ENCODE results near the gene SPATA25.
"Not testable (repeated sequence)": the region's sequence is repeated elsewhere in the genome, so short reads cannot be mapped to it uniquely, and the experiment has no call there.

SPATA25 gene

DNA sequence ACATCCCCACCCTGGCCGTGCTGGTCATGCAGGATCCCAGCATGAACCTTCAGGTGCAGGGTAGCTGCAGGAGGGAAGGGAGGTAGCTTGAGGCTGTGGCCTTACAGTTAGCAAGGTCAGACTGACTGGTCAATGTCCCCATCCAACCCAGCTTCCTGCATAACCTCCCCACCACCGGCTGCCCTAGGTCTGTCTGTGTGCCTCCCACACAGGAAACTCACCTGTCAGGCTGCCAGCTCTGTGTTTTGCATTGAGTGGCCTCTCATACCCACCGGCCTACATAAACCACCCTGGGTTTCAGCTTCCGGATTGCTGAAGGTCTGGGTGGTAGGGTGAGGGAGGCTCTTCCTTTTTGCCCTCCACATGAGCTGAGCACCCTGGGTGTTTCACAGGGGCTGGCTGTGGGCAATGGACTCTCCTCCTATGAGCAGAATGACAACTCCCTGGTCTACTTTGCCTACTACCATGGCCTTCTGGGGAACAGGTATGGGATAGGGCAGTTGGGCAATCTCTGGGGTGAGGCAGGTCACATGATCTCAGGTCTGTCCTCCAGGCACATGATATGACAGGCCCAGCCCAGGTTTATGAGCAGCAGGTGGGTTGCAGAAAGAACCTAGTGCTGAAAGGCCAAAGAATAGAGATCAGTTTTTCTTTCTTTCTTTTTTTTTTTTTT lies 5.5 kb upstream of the SPATA25 start:
- DNase-seq = no peak

DNA sequence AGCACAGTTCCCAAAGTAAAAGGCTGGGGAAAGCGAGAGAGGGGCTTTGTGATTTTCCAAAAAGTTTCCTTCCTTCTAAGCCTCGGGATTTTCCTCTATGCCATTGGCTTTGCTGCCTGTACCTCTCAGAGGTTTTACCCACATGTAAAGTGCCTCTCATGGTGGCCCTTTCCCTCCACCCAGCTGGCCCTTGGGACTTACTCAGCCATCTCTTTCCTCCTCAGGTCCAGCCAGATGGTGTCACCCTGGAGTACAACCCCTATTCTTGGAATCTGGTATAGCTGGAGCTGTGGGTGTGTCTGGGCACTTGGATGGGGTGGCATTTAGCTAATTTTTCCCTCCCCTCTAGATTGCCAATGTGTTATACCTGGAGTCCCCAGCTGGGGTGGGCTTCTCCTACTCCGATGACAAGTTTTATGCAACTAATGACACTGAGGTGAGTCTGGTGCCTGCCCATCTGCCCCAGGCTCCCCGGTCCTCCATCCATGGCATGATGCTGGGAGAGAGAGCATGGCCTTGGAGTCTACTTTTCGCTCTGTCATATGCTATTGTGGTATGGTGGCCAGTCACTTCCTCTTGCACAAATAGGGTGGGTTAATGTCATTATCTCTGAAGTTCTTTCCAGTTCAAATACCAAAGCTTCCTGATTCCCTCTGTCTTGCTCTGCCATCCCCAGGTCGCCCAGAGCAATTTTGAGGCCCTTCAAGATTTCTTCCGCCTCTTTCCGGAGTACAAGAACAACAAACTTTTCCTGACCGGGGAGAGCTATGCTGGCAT lies 4.8 kb upstream of the SPATA25 start:
- DNase-seq = peak; percentile 51

DNA sequence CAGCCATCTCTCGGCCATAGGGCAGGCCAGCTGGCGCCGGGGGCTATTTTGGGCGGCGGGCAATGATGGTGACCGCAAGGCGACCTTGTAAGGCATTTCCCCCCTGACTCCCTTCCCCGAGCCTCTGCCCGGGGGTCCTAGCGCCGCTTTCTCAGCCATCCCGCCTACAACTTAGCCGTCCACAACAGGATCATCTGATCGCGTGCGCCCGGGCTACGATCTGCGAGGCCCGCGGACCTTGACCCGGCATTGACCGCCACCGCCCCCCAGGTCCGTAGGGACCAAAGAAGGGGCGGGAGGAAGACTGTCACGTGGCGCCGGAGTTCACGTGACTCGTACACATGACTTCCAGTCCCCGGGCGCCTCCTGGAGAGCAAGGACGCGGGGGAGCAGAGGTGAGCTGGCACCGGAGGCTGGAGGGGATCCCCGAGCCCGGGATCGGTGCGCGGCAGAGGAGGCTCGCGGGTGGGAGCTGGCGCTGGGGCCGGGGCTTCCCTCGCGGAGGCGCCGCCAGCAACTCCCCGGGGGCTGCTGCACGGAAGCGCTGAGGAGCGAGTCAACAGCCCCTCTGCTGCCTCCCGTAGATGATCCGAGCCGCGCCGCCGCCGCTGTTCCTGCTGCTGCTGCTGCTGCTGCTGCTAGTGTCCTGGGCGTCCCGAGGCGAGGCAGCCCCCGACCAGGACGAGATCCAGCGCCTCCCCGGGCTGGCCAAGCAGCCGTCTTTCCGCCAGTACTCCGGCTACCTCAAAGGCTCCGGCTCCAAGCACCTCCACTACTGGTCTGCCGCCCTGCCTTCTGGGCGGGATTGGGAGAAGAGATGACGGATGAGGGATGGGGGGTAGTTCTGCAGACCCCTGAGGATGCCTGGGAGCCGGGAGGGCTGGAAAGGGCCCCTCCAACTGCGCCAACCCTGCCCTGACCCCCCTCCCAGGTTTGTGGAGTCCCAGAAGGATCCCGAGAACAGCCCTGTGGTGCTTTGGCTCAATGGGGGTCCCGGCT lies 3.9 kb upstream of the SPATA25 start, which contains the start of the genes CTSA and NEURL2:
Gene CTSA, plus strand, starts transcription at position 351 of the 999 bp plus-strand sequence. Its CDS starts 234 bp downstream, at position 585.
Gene NEURL2, minus strand, starts transcription at position 224 of the 999 bp plus-strand sequence. Its CDS starts 217 bp downstream, at position 7.
- DNase-seq = peak; percentile 90

DNA sequence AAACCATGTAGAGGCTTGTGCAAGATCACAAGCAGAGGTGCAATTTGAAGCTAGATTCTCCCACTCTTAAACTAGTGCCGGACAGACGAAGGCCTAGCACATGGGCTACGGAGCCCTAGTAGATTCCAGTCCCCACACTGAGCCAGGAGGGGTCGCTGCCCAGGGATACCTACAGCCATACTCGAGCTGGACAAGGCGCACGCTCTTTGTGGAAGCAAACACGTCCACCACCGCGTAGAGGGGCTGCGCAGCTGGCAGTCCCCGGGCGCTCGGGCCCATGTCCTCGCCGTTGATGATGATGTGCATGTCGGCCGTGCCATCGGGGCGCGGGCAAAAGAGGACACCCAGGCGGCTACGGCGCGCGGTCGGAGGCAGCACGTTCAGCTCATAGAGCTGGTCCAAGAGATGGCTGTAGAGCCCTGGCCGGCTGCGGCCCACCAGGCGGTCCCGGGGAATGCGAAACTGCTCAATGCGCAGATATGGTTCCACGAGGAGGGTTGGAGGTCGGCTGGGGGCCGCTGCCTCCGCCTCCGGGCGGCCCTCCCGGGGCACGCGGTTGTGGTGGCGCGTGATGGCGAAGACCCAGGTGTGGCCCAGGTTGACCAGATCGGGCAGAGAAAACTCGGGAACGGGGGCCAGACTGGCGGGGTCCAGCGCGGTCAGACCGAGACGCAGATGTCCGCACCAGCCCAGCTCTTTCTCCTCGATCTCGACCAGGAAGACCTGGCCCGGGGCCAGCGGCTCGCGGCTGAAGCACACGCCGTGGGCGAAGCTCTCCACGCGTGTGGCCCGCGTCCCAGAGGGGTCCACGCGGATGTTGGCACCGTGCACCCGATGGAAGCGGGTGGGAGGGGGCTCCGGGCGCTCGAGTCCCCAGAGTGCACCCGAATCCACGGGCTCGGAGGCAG lies 2.9 kb upstream of the SPATA25 start:
- DNase-seq = peak; percentile 84

DNA sequence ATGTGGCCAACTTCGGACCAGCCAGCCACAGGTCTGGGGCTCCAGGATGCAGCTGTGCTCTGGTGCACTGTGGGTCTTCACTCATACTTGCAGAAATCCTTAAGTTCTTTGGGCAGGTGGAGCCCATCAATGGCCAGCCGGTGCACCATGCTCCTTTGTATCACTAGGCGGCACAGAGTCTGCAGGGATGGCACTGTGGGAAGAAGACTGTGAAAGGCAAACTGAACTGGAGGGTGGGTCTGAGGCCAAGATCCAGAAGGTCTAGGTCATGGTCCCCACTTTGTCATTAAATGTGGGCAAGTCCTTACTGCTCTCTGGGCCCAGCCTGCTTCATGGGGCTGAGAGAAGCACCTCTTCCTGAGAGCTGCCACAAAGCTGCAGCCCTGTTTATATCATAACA lies 1.3 kb upstream of the SPATA25 start:
- DNase-seq = no peak

DNA sequence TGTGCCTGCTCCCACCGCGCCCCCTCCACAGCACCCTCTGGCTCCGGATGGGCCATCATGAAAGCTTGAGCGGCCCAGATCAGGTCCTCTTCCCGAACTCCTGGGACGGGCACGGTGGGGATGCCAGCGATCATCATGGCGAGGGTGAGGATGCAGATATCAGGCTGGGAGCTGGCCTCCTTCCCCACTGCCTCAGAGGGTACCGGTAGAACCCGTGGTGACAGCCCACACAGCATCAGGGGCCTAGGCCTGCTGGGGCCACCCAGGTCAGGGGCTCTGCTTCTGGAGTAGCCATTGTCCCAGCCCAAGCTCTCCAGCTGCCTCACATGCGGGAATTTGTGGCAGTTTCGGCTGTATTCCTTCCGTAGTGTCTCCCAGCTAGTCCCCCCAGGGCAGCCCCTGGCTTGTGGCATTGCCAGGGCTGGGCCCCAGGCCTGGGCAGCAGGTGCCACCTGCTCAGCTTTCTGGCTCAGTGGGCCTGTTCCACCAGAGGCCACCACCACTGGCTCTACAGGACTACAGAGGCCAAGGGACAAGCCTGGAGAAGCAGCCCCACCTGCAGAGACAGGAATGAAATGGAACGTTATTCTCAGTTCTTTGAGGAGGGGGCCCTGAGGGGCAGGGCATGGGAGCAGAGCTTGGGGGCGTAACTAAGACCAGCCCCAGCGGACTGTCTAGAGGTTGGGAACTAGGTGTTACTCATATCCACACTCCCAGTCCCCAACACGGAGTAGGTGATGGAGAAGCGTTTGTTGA lies 654 bp downstream of the SPATA25 start:
- DNase-seq = no peak

DNA sequence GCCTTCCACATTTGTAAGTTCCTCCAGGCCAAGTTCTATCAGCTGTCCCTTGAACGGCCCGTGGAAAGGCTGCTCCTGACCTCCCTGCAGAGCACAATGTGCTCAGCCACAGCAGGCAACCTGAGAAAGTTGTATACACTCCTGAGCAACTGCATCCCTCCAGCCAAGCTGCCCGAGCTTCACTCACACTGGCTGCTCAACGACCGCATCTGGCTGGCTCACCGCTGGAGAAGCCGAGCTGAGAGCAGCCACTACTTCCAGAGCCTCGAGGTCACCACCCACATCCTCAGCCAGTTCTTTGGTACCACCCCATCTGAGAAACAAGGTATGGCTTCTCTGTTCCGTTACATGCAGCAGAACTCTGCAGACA lies 4.3 kb downstream of the SPATA25 start:
- no peak for DNase-seq

DNA sequence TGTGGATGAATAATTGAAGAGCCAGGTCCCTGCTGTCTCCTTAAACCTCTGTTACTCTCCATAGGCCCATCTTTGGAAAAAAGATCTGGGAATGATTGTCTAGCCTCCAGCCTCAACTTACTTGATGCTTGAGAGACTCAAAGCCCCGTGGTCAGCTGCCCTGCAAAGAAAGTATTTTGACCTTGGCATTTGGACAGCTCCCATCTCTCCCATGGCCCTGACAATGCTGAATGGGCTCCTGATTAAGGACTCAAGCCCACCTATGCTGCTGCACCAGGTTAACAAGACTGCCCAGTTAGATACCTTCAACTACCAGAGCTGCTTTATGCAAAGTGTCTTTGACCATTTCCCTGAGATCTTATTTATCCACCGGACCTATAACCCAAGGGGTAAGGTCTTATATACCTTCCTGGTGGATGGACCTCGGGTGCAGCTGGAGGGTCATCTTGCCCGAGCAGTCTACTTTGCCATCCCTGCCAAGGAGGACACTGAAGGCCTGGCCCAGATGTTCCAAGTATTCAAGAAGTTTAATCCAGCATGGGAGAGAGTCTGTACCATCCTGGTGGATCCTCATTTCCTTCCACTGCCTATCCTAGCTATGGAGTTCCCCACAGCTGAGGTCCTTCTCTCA lies 4.8 kb downstream of the SPATA25 start:
- no peak for DNase-seq

DNA sequence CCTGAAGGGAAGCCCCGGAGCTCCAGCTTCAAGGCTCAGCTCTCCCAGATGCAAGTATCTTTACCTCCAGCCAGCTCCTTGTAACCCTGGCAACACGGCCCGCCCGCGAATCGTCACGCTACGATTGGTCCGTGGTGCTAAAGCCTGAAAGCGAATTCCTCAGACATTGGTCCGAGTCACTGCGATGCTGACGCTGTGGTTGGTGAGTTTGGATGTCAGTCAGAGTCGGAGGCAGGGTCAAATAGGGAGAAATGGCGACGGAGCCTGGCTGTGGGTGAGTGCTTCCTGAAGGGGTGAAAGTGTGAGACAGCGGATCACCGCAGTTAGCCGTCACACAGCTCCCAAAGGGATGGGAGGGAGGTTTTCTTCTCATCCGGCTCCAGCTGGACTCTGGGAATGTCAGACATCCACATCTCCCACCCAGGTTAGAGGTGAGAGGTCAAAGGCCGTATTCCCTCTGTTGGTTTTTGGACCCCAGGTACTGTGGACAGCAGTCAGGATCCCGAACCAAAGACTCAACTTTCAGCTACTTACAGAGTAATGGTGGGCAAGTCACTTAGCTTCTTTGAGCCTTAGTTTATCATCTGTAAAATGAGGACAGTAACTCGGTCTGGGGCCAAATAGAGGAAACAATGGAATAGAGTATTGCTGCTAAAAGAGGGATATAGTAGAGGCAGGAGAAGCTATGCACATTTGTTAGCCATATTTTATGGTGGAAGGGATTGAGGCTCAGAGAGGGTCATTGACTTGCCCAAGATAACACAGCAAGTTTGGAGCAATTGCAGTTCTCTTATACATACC lies 6.2 kb downstream of the SPATA25 start, which contains the start of gene ZSWIM1:
Gene ZSWIM1, plus strand, starts transcription at position 240 of the 801 bp plus-strand sequence. CDS start 1,366 bp downstream, outside the sequence.
- DNase-seq = peak; percentile 99

DNA sequence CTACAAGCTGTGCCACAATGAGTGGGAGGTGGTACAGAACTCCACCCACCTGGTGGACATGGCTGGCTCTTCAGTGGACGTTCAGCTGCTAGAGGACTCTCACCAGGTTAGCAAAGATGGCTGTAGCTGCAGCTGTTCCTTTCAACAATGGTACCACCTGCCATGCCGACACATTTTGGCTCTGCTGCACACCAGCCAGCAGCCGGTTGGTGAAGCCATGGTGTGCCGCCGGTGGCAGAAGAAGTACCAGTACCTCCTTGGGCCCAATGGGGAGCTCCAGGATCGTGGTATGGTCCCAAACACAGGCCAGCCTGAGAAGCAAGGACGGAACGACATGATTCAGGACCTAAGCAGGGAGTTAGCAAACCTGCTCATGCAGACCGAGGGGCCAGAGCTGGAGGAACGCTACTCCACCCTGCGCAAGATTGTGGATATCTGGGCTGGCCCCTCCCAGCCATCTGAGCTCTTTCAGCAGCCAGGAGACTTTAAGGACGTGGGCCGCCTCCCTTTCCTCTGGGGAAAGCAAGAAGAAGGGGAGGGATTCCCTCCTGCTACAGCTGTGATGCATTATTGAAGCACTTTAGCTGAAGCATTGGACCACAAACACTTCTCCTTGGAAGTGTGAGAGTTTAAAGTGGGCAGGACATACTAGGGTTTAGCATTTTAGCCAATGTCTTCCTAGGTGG lies 9.2 kb downstream of the SPATA25 start:
- DNase-seq = peak; percentile 80

DNA sequence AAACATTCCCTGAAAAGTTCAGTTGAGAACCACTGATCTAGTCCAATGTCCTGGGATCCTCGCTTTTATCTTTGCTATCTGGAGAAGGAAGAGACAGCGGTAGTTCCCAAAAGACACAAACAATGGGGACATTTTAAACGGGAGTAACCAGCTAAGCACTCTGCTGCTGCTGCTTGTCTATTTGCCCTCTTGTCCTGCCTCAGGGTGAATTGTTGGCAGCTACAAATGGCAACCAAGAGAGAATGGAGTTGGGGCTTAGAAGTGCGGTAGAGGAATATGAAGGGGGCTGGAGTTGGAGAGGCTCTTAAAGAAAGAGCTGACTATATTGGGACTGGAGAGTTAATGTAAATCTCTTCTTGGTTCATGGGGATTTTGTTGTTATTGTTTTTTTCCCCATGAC lies 12.8 kb downstream of the SPATA25 start:
- no peak for DNase-seq

DNA sequence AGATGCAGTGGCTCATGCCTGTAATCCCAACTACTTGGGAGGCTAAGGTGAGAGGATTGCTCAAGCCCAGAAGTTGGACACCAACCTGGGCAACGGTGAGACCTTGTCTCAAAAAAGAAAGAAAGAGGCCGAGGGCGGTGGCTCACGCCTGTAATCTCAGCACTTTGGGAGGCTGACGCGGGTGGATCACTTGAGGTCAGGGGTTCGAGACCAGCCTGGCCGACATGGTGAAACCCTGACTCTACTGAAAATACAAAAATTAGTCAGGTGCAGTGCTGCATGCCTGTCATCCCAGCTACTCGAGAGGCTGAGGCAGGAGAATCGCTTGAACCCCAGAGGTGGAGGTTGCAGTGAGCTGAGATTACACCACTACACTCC lies 13.3 kb downstream of the SPATA25 start:
- DNase-seq = not testable (repeated sequence)

DNA sequence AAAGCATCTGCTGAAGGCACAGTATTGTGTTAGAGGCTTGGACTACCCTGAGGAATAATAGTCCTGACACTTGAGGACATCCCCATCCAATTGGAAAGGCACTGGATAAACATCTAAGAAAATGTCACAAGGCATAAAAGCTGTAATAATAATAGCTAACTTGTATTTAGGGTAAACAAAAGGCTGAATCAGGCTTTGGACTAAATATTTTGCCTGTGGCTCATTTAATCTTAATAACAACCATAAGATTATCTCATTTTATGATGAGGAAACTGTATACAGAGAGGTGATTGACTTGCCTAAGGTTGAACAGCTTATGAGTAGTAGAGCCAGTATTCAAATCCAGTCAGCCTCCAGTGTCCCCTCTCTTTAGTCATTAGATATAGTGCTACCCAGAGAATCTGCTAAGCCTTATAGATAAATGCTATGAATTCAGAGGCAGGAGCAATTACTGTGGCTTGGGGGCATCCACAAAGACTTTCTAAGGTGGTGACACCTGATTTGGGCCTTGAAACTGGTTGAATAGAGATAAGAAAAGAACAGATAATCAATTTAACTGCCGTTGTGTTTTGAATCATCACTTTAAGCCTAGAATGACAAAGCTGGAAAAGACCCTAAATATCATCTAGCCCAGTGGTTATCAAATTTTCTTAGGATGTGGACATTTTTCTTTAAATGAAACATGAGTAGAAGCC lies 13.9 kb downstream of the SPATA25 start:
- peak; percentile 61 for DNase-seq

DNA sequence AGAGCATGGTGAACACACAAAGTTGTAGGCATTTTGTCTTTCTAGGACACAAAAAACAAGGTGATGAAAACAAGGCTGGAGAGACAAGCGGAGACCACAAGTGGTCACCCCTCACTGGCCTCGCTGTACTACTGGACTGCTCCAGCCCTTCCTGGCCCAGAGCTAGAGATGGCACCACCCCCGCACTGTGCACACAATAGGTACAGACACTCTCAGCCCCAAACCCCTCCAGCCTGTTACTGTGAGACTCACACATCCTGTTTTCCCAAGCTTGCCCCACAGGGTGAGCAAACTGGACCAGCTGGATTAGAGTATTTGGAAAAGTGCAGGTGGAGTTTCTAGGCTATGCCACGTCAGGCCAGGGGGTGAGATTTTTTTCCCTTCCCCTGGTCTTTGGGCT lies 14.8 kb downstream of the SPATA25 start:
- no peak for DNase-seq

DNA sequence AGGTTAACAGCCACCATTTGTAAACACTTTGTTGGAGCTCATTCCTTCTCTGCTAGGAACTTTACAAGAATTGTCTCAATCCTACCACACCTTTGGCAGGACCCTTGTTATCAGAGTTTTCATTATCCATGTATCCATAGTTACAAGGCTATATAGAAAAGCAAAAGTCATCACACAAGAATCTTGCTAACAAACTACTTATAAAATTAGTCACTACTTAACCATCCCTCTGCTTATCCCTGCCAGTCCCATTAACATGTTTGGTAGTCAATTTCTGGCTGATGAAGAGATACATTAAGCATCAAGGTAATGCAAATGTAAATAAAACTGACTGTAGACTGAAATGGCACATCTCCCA lies 19.6 kb downstream of the SPATA25 start:
- no peak for DNase-seq

DNA sequence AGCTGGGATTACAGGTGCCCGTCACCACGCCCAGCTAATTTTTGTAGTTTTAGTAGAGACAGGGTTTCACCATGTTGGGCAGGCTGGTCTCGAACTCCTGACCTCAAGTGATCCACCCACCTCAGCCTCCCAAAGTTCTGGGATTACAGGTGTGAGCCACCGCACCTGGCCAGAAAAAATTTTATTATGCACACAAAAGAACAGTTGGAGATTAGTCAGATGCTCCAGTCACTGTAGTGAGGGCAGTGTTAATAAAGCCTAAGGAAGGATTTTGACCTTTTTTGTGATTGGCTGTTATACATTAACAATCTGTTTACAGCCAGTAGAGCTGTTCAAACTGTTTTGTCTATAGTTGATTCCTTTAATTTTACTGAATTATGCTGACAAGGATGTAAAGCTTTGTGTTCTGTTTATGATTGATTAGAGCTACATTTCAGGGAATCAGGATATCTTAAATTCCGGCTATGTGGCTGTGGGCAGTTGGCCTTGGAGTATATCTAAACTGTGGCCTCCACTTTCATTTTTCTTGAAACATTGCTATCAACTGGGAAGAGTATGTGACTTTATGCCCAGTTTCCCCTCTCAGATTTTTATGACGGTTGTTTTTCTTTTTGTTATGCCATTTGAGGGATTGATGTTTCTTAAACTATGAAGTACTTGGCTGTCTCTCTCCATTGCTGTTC lies 20.1 kb downstream of the SPATA25 start:
- DNase-seq = no peak

DNA sequence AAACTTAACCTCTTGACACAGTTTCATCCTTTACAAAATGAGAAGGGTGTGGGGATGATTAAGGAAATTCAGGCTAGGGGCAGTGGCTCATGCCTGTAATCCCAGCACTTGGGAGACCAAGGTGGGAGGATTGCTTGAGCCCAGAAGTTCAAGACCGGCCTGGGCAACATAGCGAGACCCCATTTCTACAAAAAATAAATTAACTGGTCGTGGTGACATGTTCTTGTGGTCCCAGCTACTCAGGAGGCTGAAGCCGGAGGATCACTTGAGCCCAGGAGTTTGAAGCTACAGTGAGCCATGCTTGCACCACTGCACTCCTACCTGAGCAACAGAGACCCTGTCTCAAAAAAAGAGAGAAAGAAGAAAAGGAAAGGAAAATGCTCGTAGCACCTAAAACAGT lies 21.0 kb downstream of the SPATA25 start:
- DNase-seq = no peak
